Gastrocnemius medialis (tissue), 4 donors: Measurements from ENCODE around the gene ACSL6. TPM values are rescaled to one million over a fixed set of nuclear protein-coding genes. Genes with fewer than 3 reads are reported as not detected.

Source experiments
- ATAC-seq, 2 donors: fragments of 150-250 bp; one replicate each; pipeline ENCODE4 v1.9.1; 2016
- DNase-seq, 2 donors: peaks; one replicate each; pipeline ENCODE4 v3.0.0-alpha.2; 2019
- H3K27ac ChIP-seq, 4 donors: fragments of 200-600 bp; sonication (generic); 1 replicate in 1 of 4; 2 replicates in 3 of 4; pipeline ENCODE4 v1.5.1; 2016 to 2018; ENCODE audit warnings: mild to moderate bottlenecking in 2 of 4, moderate library complexity in 1 of 4
- H3K27me3 ChIP-seq, 3 donors: fragments of 200-600 bp; sonication (generic) in 2 of 3; 1 replicate in 1 of 3; 2 replicates in 2 of 3; pipeline versions ENCODE4 v1.5.1 to v1.6.0; 2016 to 2019; ENCODE audit warnings: mild to moderate bottlenecking in 1 of 3, moderate library complexity in 1 of 3
- H3K36me3 ChIP-seq, 2 donors: fragments of 200-600 bp; sonication (generic) in 1 of 2; one replicate each; pipeline ENCODE4 v1.5.1; 2017 to 2018
- H3K4me1 ChIP-seq, 2 donors: fragments of 200-600 bp; sonication (generic) in 1 of 2; one replicate each; pipeline ENCODE4 v1.5.1; 2016 to 2017; ENCODE audit warnings: mild to moderate bottlenecking in 2 of 2
- H3K4me3 ChIP-seq, 4 donors: fragments of 200-600 bp; sonication (generic) in 3 of 4; 1 replicate in 1 of 4; 2 replicates in 3 of 4; pipeline ENCODE4 v1.5.1; 2016 to 2019; ENCODE audit warnings: mild to moderate bottlenecking in 2 of 4
- H3K9me3 ChIP-seq, 3 donors: fragments of 200-600 bp; sonication (generic) in 2 of 3; 1 replicate in 1 of 3; 2 replicates in 2 of 3; pipeline ENCODE4 v1.5.1; 2016 to 2019
- POLR2A ChIP-seq, 2 donors: fragments of 450-650 bp; IDR thresholded peaks; one replicate each; pipeline ENCODE4 v1.6.1; 2017; ENCODE audit warnings: antibody characterized with exemption in 2 of 2, mild to moderate bottlenecking in 2 of 2, moderate library complexity in 2 of 2
- in situ Hi-C, 4 donors: fragments of 200-750 bp; cut with MboI; loops; one replicate each; pipeline versions ENCODE4 v1.15.0 to v1.8.0; 2017; ENCODE audit warnings: low sequenced_read_pairs in 4 of 4
- intact Hi-C: fragments of 100-400 bp; cut with DNase I; formaldehyde crosslinking; loops from one replicate; pipeline ENCODE4 v1.15.1; 2023; ENCODE audit warnings: low total_unique reads
- total RNA-seq, 4 donors: library from RNA; depleted of rRNA; stranded (reverse); fragments of >200 nt; gene quantifications; one replicate each; pipeline versions ENCODE4 v1.1.0 to v1.2.3, GENCODE V29; 2016
- TF ChIP-seq, protein P1 (sequence below), 5 experiments: fragments of 450-650 bp in 3 of 5; fragments of 200-600 bp in 2 of 5; sonication (generic) in 2 of 5; IDR thresholded peaks in 4 of 5; conservative IDR thresholded peaks in 1 of 5; 1 replicate in 4 of 5; 2 replicates in 1 of 5; pipeline ENCODE4 v1.5.1; 2016 to 2019; ENCODE audit warnings: antibody characterized with exemption in 5 of 5, mild to moderate bottlenecking in 3 of 5, moderate library complexity in 3 of 5

Gene ACSL6
- total RNA-seq, 4 donors from 2014 or later: 0.29 to 0.71 (median 0.36) TPM

DNA sequence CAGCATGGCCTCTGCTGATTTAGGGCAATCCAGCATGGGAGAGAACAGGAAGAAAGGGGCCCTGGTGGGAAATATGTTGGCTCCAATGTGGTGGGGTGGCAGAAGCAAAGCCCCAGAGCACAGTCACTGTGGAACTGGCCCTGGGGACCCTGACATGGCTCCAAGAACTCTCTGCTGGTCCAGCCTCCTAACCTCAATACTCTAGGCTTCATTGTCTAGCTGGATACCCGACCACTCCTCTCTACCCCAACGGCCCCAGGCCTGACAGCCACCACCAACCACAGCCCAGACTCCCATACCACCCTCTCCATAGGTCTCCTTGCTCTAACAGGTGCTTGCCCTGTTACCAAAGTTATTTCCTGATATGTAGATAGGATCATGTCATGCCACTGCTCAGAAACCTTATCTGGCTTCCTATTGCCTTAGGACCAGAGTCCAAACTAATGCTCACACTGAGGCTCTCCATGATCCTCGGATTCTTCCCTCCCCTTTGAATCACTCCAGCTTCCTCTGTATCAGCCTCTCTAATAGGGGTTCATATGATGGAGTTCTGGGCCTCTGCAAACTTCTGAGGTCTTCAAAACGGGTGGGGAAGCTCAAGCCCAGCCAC lies 12.9 kb downstream of the ACSL6 start:
- intact Hi-C loops (no loop called here), in situ Hi-C loops (no loop called here)
- H3K27me3 ChIP-seq: no peaks in the 10 kb centered on the region
- H3K27ac ChIP-seq: no peak overlapping the region
- ATAC-seq (no peak), DNase-seq (no peak)
- no peaks in the 10 kb centered on the region for H3K9me3 ChIP-seq
- no peak overlapping the region for H3K4me3 ChIP-seq
- TF ChIP-seq, protein P1, sequence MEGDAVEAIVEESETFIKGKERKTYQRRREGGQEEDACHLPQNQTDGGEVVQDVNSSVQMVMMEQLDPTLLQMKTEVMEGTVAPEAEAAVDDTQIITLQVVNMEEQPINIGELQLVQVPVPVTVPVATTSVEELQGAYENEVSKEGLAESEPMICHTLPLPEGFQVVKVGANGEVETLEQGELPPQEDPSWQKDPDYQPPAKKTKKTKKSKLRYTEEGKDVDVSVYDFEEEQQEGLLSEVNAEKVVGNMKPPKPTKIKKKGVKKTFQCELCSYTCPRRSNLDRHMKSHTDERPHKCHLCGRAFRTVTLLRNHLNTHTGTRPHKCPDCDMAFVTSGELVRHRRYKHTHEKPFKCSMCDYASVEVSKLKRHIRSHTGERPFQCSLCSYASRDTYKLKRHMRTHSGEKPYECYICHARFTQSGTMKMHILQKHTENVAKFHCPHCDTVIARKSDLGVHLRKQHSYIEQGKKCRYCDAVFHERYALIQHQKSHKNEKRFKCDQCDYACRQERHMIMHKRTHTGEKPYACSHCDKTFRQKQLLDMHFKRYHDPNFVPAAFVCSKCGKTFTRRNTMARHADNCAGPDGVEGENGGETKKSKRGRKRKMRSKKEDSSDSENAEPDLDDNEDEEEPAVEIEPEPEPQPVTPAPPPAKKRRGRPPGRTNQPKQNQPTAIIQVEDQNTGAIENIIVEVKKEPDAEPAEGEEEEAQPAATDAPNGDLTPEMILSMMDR (IDR thresholded peaks at IDR 0.05 in 4 of 5, conservative IDR thresholded peaks at IDR 0.05 in 1 of 5): no peak
- no peak for TF ChIP-seq POLR2A (IDR thresholded peaks at IDR 0.05)
- peaks cover 14 to 34% of the 10 kb centered on the region in 2 donors for H3K4me1 ChIP-seq
- no peaks in the 10 kb centered on the region for H3K36me3 ChIP-seq

DNA sequence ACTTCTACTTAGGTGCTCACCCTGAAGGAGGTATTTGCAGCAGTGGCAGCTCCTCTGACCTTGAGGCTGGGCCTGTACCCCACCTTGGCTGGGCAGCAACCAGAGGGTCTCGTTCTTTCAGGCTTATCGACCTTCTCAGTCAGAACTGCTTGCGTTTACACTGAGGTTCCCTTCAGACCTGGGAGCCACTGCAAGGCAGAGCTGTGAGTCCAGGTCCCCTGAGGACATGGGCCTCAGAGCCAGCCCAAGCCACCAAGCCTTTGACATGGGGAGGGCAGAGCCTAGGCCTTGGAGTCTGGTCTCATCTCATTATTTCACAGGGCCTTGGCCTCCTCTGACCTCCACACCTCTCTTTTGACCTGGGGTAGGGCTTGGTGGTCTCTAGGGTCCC lies 13.7 kb downstream of the ACSL6 start:
- H3K4me3 ChIP-seq: no peak overlapping the region
- no peaks in the 10 kb centered on the region for H3K27me3 ChIP-seq
- no peak overlapping the region for H3K27ac ChIP-seq
- no peaks in the 10 kb centered on the region for H3K9me3 ChIP-seq
- intact Hi-C loops (no loop called here), in situ Hi-C loops (no loop called here)
- H3K36me3 ChIP-seq: no peaks in the 10 kb centered on the region
- DNase-seq (no peak), ATAC-seq (no peak)
- TF ChIP-seq, protein P1 (IDR thresholded peaks at IDR 0.05 in 4 of 5, conservative IDR thresholded peaks at IDR 0.05 in 1 of 5): no peak
- no peak for TF ChIP-seq POLR2A (IDR thresholded peaks at IDR 0.05)
- H3K4me1 ChIP-seq: peaks cover 6 to 25% of the 10 kb centered on the region in 2 donors

DNA sequence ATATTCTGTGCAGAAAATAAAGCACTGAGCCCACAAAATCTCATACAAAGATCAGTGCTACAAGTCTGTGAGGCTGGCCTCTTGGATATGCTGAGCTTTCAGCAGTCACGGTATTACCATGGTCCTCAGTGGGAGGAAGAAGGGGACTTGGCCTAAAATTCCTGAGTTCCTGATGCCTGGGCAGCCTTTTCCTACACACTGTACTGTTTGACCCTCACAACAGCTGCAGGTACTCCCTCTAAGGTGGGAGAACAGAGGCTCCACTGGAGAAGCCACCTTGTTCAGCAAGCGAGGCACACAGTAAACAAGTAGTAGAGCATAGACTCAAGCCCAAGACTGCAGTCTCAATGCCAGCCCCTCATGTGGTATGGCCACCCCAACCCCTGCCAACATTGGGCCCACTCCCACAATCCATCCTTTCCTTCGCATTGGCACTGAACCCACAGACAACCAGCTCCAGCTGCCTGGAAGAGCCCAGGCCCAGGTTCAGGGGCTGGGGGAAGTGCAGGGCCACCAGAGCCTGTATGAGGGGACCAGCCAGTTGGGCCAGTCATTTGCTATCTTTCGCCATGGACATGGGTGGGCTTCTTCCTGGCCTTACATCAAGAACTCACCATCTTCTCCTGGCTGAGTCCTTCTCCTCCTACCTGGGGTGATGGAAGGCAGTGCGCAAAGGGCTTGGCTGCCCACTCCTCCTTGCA lies 14.3 kb downstream of the ACSL6 start:
- Histone ChIP-seq H3K27me3 (no peaks in the 10 kb centered on the region), H3K36me3 (no peaks in the 10 kb centered on the region), H3K4me3 (no peak overlapping the region), H3K9me3 (no peaks in the 10 kb centered on the region), H3K4me1 (peaks cover under 1 to 20% of the 10 kb centered on the region in 2 donors), H3K27ac (no peak overlapping the region)
- ATAC-seq (no peak), DNase-seq (no peak)
- intact Hi-C loops (no loop called here), in situ Hi-C loops (no loop called here)
- TF ChIP-seq, protein P1 (IDR thresholded peaks at IDR 0.05 in 4 of 5, conservative IDR thresholded peaks at IDR 0.05 in 1 of 5): no peak
- no peak for TF ChIP-seq POLR2A (IDR thresholded peaks at IDR 0.05)

DNA sequence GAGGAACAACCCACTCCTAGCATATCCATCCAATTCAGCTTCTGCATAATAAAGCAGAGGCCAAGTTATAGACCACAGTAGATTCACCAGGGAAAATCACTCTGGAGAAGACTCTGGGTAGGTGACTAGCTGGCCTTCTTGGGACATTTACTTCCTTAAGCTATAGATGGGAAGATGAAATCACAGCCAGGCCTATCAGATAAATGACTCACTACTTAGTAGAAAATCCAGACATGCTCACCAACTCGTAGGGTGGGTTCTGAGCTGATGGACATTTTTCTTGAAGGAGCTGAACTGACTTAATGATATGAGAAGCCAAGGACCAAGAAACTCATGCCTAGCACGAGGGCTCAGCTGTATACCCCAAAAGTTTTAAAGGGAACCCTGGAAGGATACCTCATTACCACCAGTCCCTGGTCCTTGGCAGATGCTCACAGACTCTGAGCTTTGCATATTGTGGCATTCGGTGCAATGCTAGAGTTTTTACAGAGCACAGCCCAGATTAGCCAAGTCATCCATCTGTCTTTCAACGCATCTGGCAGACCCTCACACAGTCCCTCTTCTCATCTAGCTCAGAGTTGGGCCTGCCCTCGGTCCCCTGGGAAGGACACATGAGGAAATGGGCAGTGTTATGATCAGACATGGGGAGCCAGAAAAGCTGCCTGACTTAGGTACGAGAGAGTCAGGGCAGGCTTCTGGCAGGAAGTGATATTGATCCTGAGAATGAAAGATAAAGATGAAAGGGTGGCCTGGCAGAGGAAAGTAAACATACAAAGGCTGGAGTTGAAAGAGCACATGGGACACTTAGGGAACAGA lies 15.0 kb downstream of the ACSL6 start:
- in situ Hi-C loops (no loop called here), intact Hi-C loops (no loop called here)
- Histone ChIP-seq H3K36me3 (no peaks in the 10 kb centered on the region), H3K27ac (no peak overlapping the region), H3K4me3 (no peak overlapping the region), H3K9me3 (no peaks in the 10 kb centered on the region), H3K4me1 (peaks cover 0 to 14% of the 10 kb centered on the region in 2 donors), H3K27me3 (no peaks in the 10 kb centered on the region)
- no peak for DNase-seq
- no peak for TF ChIP-seq POLR2A (IDR thresholded peaks at IDR 0.05)
- TF ChIP-seq, protein P1 (IDR thresholded peaks at IDR 0.05 in 4 of 5, conservative IDR thresholded peaks at IDR 0.05 in 1 of 5): no peak
- no peak for ATAC-seq
